Measurements from ENCODE around the gene ZNF841.
A peak's percentile ranks its signal among the peaks of the same experiment; 100 is the strongest.
"Not testable (repeated sequence)": the region's sequence is repeated elsewhere in the genome, so short reads cannot be mapped to it uniquely, and the experiment has no call there.

The ZNF841 gene

GRCh38 chr19:52066258-52066863 is 29.2 kb downstream of the ZNF841 start:
- H3K4me3 ChIP-seq = peak overlapping the region; percentile 39
- no peak for DNase-seq (ENCODE audit: low spot score)
- no peak overlapping the region for H3K27ac ChIP-seq
- no peak for TF ChIP-seq CTCF (IDR thresholded peaks at IDR 0.05)

GRCh38 chr19:52065399-52065798 is 30.2 kb downstream of the ZNF841 start:
- Histone ChIP-seq H3K27ac (no peak overlapping the region), H3K4me3 (peak overlapping the region; percentile 39)
- DNase-seq (ENCODE audit: low spot score) = no peak
- no peak for TF ChIP-seq CTCF (IDR thresholded peaks at IDR 0.05)

- H3K27ac ChIP-seq; DNase-seq (ENCODE audit: low spot score); H3K4me3 ChIP-seq: not testable (repeated sequence)
Measured at GRCh38 chr19:52056480-52056879, 39.1 kb downstream of the ZNF841 start.

GRCh38 chr19:52051736-52052135 is 43.8 kb downstream of the ZNF841 start:
- not testable (repeated sequence) for H3K4me3 ChIP-seq; DNase-seq (ENCODE audit: low spot score); H3K27ac ChIP-seq

- Histone ChIP-seq H3K4me3 (peak within 1 kb of the TSS; percentile 85), H3K27ac (peak within 1 kb of the TSS; percentile 93 to 99)
- peak; percentile 96 for DNase-seq (ENCODE audit: low spot score)
- no peak for TF ChIP-seq CTCF (IDR thresholded peaks at IDR 0.05)
Measured at GRCh38 chr19:52048555-52049501, 46.7 kb downstream of the ZNF841 start, which contains the start of gene ZNF432. Gene ZNF432, minus strand, starts transcription at chr19:52048838. Its CDS starts 1,970 bp downstream, at chr19:52046868.

GRCh38 chr19:52039169-52039568 is 56.4 kb downstream of the ZNF841 start:
- no peak for DNase-seq (ENCODE audit: low spot score)
- H3K4me3 ChIP-seq = no peak overlapping the region
- no peak for TF ChIP-seq CTCF (IDR thresholded peaks at IDR 0.05)
- no peak overlapping the region for H3K27ac ChIP-seq

- no peak overlapping the region for H3K27ac ChIP-seq
- TF ChIP-seq CTCF (IDR thresholded peaks at IDR 0.05) = no peak
- peak overlapping the region; percentile 28 for H3K4me3 ChIP-seq
- no peak for DNase-seq (ENCODE audit: low spot score)
Measured at GRCh38 chr19:52034051-52034728, 61.4 kb downstream of the ZNF841 start.
